H7 (cell line): ENCODE data around the gene PORCN. TPM values are rescaled to one million over a fixed set of nuclear protein-coding genes. Genes with fewer than 3 reads are reported as not detected.
"Not testable (repeated sequence)": the region's sequence is repeated elsewhere in the genome, so short reads cannot be mapped to it uniquely, and the experiment has no call there.

ENCODE experiments used
- DNase-seq: peaks from one replicate; pipeline ENCODE4 v3.0.0; 2012
- H3K27me3 ChIP-seq: 2 replicates; pipeline ENCODE4 v1.6.0; 2011; ENCODE audit warnings: mild to moderate bottlenecking, low read length; ENCODE audit not compliant: control insufficient read depth, insufficient read depth
- H3K36me3 ChIP-seq: replicated peaks from 2 replicates; pipeline ENCODE4 v1.5.1; 2011; ENCODE audit warnings: low read length; ENCODE audit not compliant: control insufficient read depth, insufficient read depth
- H3K4me3 ChIP-seq: 2 replicates; pipeline ENCODE4 v1.5.1; 2011; ENCODE audit warnings: low read depth, mild to moderate bottlenecking, control low read depth, low read length, moderate library complexity; ENCODE audit not compliant: insufficient read depth
- total RNA-seq: library from RNA; depleted of rRNA; stranded (reverse); fragments of >200 nt; shearing (Covaris generic); gene quantifications from 2 replicates; pipeline ENCODE4 v1.2.3, GENCODE V29; 2014

PORCN gene
- total RNA-seq, 1 experiment from 2014 or later = 22.8 TPM

GRCh38 chrX:48512371-48512935 is 3.7 kb downstream of the PORCN start:
- Histone ChIP-seq H3K27me3 (no peaks in the 10 kb centered on the region; the same call in 1 of the 2 replicates), H3K4me3 (no peak overlapping the region), H3K36me3 (no peaks in the 10 kb centered on the region)
- no peak for DNase-seq

GRCh38 chrX:48513670-48514069 is 4.9 kb downstream of the PORCN start:
- Histone ChIP-seq H3K4me3 (no peak overlapping the region), H3K36me3 (no peaks in the 10 kb centered on the region), H3K27me3 (no peaks in the 10 kb centered on the region; the same call in 1 of the 2 replicates)
- no peak for DNase-seq

- no peak for DNase-seq
- Histone ChIP-seq H3K4me3 (no peak overlapping the region), H3K36me3 (no peaks in the 10 kb centered on the region), H3K27me3 (no peaks in the 10 kb centered on the region; the same call in 1 of the 2 replicates)
Observed at GRCh38 chrX:48514126-48514806, 5.5 kb downstream of the PORCN start.

- no peaks in the 10 kb centered on the region for H3K27me3 ChIP-seq
- no peak for DNase-seq
- no peaks in the 10 kb centered on the region for H3K36me3 ChIP-seq
- H3K4me3 ChIP-seq = no peak overlapping the region
Observed at GRCh38 chrX:48514868-48515460, 6.2 kb downstream of the PORCN start.

GRCh38 chrX:48515842-48516241 is 7.0 kb downstream of the PORCN start:
- Histone ChIP-seq H3K27me3 (no peaks in the 10 kb centered on the region), H3K36me3 (no peaks in the 10 kb centered on the region), H3K4me3 (no peak overlapping the region)
- no peak for DNase-seq

GRCh38 chrX:48516285-48516684 is 7.5 kb downstream of the PORCN start:
- DNase-seq = no peak
- Histone ChIP-seq H3K4me3 (no peak overlapping the region), H3K36me3 (no peaks in the 10 kb centered on the region), H3K27me3 (no peaks in the 10 kb centered on the region)

GRCh38 chrX:48516987-48517386 is 8.2 kb downstream of the PORCN start:
- H3K4me3 ChIP-seq = no peak overlapping the region
- no peaks in the 10 kb centered on the region for H3K27me3 ChIP-seq
- H3K36me3 ChIP-seq = no peaks in the 10 kb centered on the region
- no peak for DNase-seq

GRCh38 chrX:48519481-48519880 is 10.7 kb downstream of the PORCN start:
- H3K27me3 ChIP-seq, DNase-seq, H3K4me3 ChIP-seq, H3K36me3 ChIP-seq: not testable (repeated sequence)

- no peaks in the 10 kb centered on the region for H3K27me3 ChIP-seq
- H3K4me3 ChIP-seq = no peak overlapping the region
- no peak for DNase-seq
- H3K36me3 ChIP-seq = peaks cover 3% of the 10 kb centered on the region
Observed at GRCh38 chrX:48520455-48520854, 11.7 kb downstream of the PORCN start.

GRCh38 chrX:48520976-48521352 is 12.2 kb downstream of the PORCN start:
- Histone ChIP-seq H3K36me3 (peaks cover 3% of the 10 kb centered on the region), H3K27me3 (no peaks in the 10 kb centered on the region), H3K4me3 (peak overlapping the region; percentile 54)
- peak; percentile 65 for DNase-seq

GRCh38 chrX:48521353-48522243 is 12.8 kb downstream of the PORCN start, which contains the start of gene EBP:
Gene EBP, plus strand, starts transcription at chrX:48521808. Its CDS starts 1,964 bp downstream, at chrX:48523772.
- Histone ChIP-seq H3K36me3 (peaks cover 5% of the 10 kb centered on the region), H3K4me3 (peak within 1 kb of the TSS; percentile 54), H3K27me3 (no peaks in the 10 kb centered on the region)
- peak; percentile 91 for DNase-seq

GRCh38 chrX:48522291-48522690 is 13.5 kb downstream of the PORCN start:
- no peak for DNase-seq
- Histone ChIP-seq H3K4me3 (peak overlapping the region; percentile 54), H3K27me3 (no peaks in the 10 kb centered on the region), H3K36me3 (peaks cover 12% of the 10 kb centered on the region)

GRCh38 chrX:48523682-48524081 is 14.9 kb downstream of the PORCN start:
- no peaks in the 10 kb centered on the region for H3K27me3 ChIP-seq
- H3K36me3 ChIP-seq = peaks cover 16% of the 10 kb centered on the region
- DNase-seq = no peak
- no peak overlapping the region for H3K4me3 ChIP-seq

GRCh38 chrX:48525853-48526252 is 17.1 kb downstream of the PORCN start:
- not testable (repeated sequence) for DNase-seq, H3K4me3 ChIP-seq, H3K27me3 ChIP-seq
- H3K36me3 ChIP-seq = peaks cover 17% of the 10 kb centered on the region
